Skeletal muscle tissue (tissue), 4 donors: ENCODE measurements around the gene JMJD4. TPM values are rescaled to one million over a fixed set of nuclear protein-coding genes. Genes with fewer than 3 reads are reported as not detected.

Experiments used
- H3K27ac ChIP-seq: one replicate; pipeline ENCODE4 v1.7.0; 2013; ENCODE audit warnings: mild to moderate bottlenecking, low read depth, low read length, inconsistent platforms
- H3K27me3 ChIP-seq, 3 donors: one replicate each; pipeline ENCODE4 v1.7.0; 2013; ENCODE audit warnings: low read length in 3 of 3; ENCODE audit not compliant: control insufficient read depth in 3 of 3, insufficient read depth in 3 of 3
- H3K36me3 ChIP-seq, 3 donors: one replicate each; pipeline ENCODE4 v1.7.0; 2013; ENCODE audit warnings: low read length in 3 of 3; ENCODE audit not compliant: control insufficient read depth in 3 of 3, insufficient read depth in 3 of 3
- H3K4me1 ChIP-seq, 3 donors: one replicate each; pipeline ENCODE4 v1.7.0; 2013; ENCODE audit warnings: low read length in 3 of 3, mild to moderate bottlenecking in 3 of 3; ENCODE audit not compliant: control insufficient read depth in 3 of 3, insufficient read depth in 3 of 3
- H3K4me3 ChIP-seq, 3 donors: one replicate each; pipeline ENCODE4 v1.7.0; 2013; ENCODE audit warnings: low read length in 3 of 3
- H3K9ac ChIP-seq, 3 donors: one replicate each; pipeline ENCODE4 v1.7.0; 2013; ENCODE audit warnings: low read length in 3 of 3, mild to moderate bottlenecking in 3 of 3, moderate library complexity in 2 of 3, low read depth in 1 of 3
- H3K9me3 ChIP-seq, 3 donors: one replicate each; pipeline ENCODE4 v1.7.0; 2013; ENCODE audit warnings: low read length in 3 of 3; ENCODE audit not compliant: control insufficient read depth in 3 of 3
- total RNA-seq: library from RNA; depleted of rRNA; stranded (reverse); fragments of >200 nt; gene quantifications from one replicate; pipeline ENCODE4 v1.2.3, GENCODE V29; 2014
- donor health status: Osteomylitis.

JMJD4 gene
- total RNA-seq, 1 donor from 2014 or later = 19.3 TPM

DNA sequence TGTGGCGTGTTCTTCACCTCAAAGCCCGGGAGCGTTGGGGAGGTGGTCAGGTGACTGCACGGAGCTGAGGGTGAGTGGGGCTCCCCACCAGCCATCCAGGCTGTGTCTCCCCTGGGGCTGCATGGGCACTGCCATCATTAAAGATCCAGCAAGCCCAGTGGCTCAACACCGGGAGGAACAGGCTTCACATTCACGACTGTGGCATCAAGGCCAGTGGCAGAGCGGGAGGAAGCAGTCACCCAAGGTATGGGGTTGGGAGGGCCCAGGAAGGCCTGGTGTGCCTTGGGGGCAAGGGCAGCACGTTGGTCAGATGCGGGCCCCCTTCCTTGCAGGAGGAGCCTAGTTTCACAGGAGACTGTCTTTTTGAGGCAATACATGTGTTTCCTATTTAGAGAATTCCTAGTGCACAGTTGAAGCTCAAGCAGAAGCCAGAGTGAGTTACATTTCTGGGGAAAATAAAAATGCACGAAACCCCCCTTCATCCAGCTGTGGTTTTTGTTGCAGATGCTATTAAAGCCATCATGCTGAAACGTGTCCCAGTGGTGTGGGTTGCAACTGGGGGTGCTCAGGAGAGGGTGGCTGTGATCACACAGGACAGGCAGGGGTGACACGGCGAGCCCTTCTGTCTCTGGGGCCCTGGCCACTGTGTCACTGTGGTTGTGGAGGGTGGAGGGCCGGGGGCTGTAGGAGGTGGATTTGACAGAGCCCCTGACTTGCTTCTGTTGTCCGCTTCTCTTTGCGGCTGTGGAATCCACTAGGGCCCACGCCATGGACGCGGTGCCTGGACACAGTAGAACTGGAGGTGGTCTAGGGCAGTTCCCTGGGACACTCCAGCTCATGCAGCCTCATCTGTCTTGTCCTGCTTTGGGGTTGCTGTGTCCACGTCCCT, 34.2 kb upstream of the JMJD4 start:
- Histone ChIP-seq H3K4me3 (no peak overlapping the region), H3K9me3 (no peaks in the 10 kb centered on the region), H3K27ac (no peak overlapping the region), H3K27me3 (no peaks in the 10 kb centered on the region), H3K36me3 (peaks cover 39 to 47% (median 44%) of the 10 kb centered on the region in 3 donors), H3K9ac (no peak overlapping the region), H3K4me1 (peaks cover 0 to 11% (median 4%) of the 10 kb centered on the region in 3 donors)

DNA sequence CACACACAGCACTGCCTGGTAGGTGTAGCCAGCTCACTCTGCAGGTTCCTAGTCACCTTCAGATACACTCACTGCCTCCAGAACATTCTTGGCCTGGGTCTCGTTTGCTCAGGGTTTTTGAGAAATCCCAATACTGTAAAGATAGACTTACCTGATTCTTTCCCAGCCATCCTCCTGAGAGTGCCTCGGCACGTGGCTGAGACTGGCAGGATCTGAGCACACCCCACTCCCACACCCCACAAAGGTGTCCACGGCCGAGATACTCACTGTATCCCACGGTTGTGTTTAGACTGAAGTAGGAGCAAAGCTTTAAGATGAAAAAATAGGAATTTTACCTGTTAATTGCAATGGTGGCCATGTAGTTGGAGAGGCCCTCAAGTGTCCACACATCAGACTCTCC, 33.5 kb upstream of the JMJD4 start:
- H3K36me3 ChIP-seq = peaks cover 39 to 46% (median 43%) of the 10 kb centered on the region in 3 donors
- peaks cover 0 to 17% (median 8%) of the 10 kb centered on the region in 3 donors for H3K4me1 ChIP-seq
- H3K9me3 ChIP-seq = no peaks in the 10 kb centered on the region
- no peak overlapping the region for H3K27ac ChIP-seq
- no peak overlapping the region for H3K9ac ChIP-seq
- H3K4me3 ChIP-seq = no peak overlapping the region
- H3K27me3 ChIP-seq = no peaks in the 10 kb centered on the region

DNA sequence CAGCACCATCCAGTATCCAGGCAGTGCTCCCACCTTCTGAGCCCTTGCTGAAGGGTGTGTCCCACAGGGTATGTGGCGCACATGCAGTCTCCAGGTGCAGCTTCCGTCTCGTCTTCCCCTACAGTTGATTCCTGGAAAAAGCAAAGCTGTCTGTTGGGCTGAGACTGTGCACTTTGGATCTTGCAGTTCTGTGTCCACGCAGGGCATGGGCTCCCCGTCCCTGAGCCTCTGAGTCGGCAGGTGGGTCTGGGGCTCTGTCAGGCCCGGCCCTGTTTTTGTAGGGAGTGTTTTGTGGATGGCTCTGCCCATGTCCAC, 33.0 kb upstream of the JMJD4 start:
- no peak overlapping the region for H3K27ac ChIP-seq
- no peak overlapping the region for H3K4me3 ChIP-seq
- peaks cover 2 to 22% (median 11%) of the 10 kb centered on the region in 3 donors for H3K4me1 ChIP-seq
- H3K36me3 ChIP-seq = peaks cover 39 to 44% (median 43%) of the 10 kb centered on the region in 3 donors
- no peak overlapping the region for H3K9ac ChIP-seq
- H3K27me3 ChIP-seq = no peaks in the 10 kb centered on the region
- H3K9me3 ChIP-seq = no peaks in the 10 kb centered on the region

- no peak overlapping the region for H3K9ac ChIP-seq
- H3K27me3 ChIP-seq = no peaks in the 10 kb centered on the region
- H3K9me3 ChIP-seq = no peaks in the 10 kb centered on the region
- peaks cover 39 to 44% (median 43%) of the 10 kb centered on the region in 3 donors for H3K36me3 ChIP-seq
- H3K4me3 ChIP-seq = no peak overlapping the region
- H3K27ac ChIP-seq = no peak overlapping the region
- H3K4me1 ChIP-seq = peaks cover 7 to 28% (median 17%) of the 10 kb centered on the region in 3 donors
These were observed 32.5 kb upstream of the JMJD4 start for GRCh38 chr1:227767401-227768124.

GRCh38 chr1:227766653-227767277, 31.7 kb upstream of the JMJD4 start:
- H3K36me3 ChIP-seq = peaks cover 39 to 46% (median 46%) of the 10 kb centered on the region in 3 donors
- H3K27me3 ChIP-seq = no peaks in the 10 kb centered on the region
- no peak overlapping the region for H3K4me3 ChIP-seq
- H3K4me1 ChIP-seq = peaks cover 15 to 36% (median 24%) of the 10 kb centered on the region in 3 donors
- no peak overlapping the region for H3K27ac ChIP-seq
- H3K9me3 ChIP-seq = no peaks in the 10 kb centered on the region
- H3K9ac ChIP-seq = no peak overlapping the region

DNA sequence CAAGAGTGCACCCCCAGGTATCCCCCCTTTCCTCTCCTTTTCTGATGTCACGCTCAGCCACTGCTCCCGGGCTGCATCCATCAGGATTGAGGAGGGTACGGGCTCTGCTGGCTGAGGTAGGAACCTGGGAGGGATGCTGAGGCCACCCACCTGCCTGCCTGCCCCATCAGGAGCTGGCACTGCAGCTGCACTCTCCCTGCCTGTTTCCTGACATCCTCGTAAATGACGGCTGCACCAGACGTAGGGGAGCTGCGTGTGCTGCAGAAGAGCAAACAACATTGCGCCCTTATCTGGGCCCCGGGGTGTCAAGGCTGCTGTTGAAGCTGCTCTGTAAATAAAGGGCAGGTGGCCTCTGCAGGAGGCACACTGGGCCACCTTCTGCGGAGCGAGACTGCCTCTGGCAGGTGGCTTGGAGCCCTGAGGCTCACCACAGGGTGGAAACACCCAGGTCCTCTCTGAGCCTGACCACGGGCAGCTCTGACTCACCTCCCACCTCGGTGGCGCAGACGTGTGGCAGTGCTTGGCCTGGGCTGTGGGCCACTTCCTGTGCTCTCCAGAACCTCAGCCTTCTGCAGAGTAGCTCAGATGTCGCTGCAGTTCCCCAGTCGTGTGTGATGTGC, 31.0 kb upstream of the JMJD4 start:
- Histone ChIP-seq H3K27me3 (no peaks in the 10 kb centered on the region), H3K36me3 (peaks cover 39 to 50% (median 48%) of the 10 kb centered on the region in 3 donors), H3K27ac (no peak overlapping the region), H3K4me3 (no peak overlapping the region), H3K9me3 (no peaks in the 10 kb centered on the region), H3K4me1 (peaks cover 15 to 42% (median 29%) of the 10 kb centered on the region in 3 donors), H3K9ac (no peak overlapping the region)

DNA sequence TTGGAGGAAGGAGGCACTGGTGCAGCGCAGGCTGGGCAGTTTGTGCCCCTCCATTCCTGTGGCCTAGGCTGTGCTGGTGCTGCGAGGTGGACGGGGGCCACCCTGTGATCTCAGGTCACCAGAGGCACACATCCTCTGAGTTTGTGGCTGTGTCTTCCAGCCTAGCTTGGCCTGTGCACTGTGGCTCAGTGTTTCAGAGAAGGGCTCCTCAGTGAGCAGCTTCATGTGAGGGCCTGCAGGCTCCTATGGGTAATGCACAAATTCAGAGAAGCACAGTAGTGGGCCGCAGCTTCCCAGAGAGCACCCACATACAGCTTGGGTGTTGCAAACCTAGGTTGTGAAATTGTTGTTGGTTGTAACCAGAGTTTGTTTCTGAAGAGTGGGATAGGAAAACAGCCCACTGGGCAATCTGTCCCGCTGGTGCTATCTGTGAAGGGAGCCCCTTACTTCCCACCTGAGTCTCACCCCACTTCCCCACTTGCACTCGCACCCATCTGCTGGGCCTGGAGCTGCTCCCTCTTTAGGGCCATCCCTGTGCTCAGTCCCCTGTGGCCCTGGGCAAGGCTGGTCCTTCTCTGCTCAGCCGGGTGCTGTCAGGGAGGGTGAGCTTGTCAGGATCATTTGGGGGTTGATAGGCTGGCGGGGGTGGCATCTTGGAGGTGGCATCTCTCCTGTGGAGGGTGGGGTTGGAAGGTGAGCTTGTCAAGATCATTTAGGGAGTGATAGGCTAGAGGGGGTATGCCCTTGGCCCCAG, 30.3 kb upstream of the JMJD4 start:
- Histone ChIP-seq H3K36me3 (peaks cover 34 to 46% (median 44%) of the 10 kb centered on the region in 3 donors), H3K9me3 (no peaks in the 10 kb centered on the region), H3K4me1 (peaks cover 19 to 49% (median 31%) of the 10 kb centered on the region in 3 donors), H3K27me3 (no peaks in the 10 kb centered on the region), H3K27ac (no peak overlapping the region), H3K9ac (no peak overlapping the region), H3K4me3 (no peak overlapping the region)

DNA sequence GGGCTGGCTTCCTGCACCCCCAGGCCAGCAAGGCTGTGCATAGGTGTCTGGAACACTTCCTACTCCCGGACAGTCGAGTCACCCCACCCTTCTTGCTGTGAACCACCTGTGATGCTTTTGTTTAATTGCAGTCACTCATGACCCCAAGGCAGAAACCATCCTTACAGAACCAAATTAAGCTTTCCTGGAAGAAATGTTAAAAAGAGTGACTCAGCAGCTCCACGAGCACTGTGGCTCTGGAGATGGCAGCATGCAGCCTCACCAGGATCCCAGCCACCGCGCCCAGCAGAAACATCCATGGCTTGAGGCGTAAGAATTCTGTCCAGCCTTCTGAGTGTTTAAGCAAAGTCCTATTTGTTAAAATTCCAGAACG, 28.9 kb upstream of the JMJD4 start:
- peaks cover 33 to 62% (median 44%) of the 10 kb centered on the region in 3 donors for H3K4me1 ChIP-seq
- H3K4me3 ChIP-seq = no peak overlapping the region
- H3K9me3 ChIP-seq = no peaks in the 10 kb centered on the region
- H3K36me3 ChIP-seq = peaks cover 23 to 42% (median 32%) of the 10 kb centered on the region in 3 donors
- H3K27ac ChIP-seq = no peak overlapping the region
- no peaks in the 10 kb centered on the region for H3K27me3 ChIP-seq
- H3K9ac ChIP-seq = peak overlapping the region in 1 of 3 donors; percentile 9
